MCF 10A (cell line): ENCODE results near the gene C14orf39. TPM values are rescaled to one million over a fixed set of nuclear protein-coding genes. Genes with fewer than 3 reads are reported as not detected.

Experiments used
- BruUV-seq: library from RNA; stranded (reverse); fragments of 400-500 nt; replicated peaks from 2 replicates; lab custom pipeline; 2021; lab: Mats Ljungman, UMichigan
- CTCF ChIA-PET: fragments of 300-600 bp; sonication (Branson Sonifier 250); formaldehyde crosslinking; extraction: SDS; loops from one replicate; lab custom pipeline; 2021; ENCODE audit warnings: antibody characterized with exemption, inconsistent platforms; lab: Yijun Ruan, JAX
- POLR2A ChIA-PET: fragments of 300-600, 350-650 bp; sonication (Branson Sonifier 250); formaldehyde crosslinking; extraction: SDS; loops from one replicate; lab custom pipeline; 2020; ENCODE audit warnings: antibody characterized with exemption, inconsistent platforms; lab: Yijun Ruan, JAX
- DNase-seq: peaks from one replicate; pipeline ENCODE4 v3.0.0-alpha.2; 2018; ENCODE audit not compliant: unreplicated experiment
- H3K27ac Mint-ChIP-seq: one replicate; pipeline ENCODE4 v1.8.0; 2022; ENCODE audit warnings: mild to moderate bottlenecking, low read depth, mixed read lengths; ENCODE audit not compliant: unreplicated experiment
- H3K27me3 Mint-ChIP-seq: one replicate; pipeline ENCODE4 v1.8.0; 2022; ENCODE audit warnings: mixed read lengths; ENCODE audit not compliant: insufficient read depth, unreplicated experiment
- H3K36me3 Mint-ChIP-seq: one replicate; pipeline ENCODE4 v1.8.0; 2022; ENCODE audit warnings: mild to moderate bottlenecking, moderate library complexity, mixed read lengths; ENCODE audit not compliant: insufficient read depth, unreplicated experiment
- H3K4me1 Mint-ChIP-seq: one replicate; pipeline ENCODE4 v1.8.0; 2022; ENCODE audit warnings: mixed read lengths; ENCODE audit not compliant: insufficient read depth, unreplicated experiment
- H3K4me3 Mint-ChIP-seq: one replicate; pipeline ENCODE4 v1.8.0; 2022; ENCODE audit warnings: mild to moderate bottlenecking, moderate library complexity, mixed read lengths; ENCODE audit not compliant: unreplicated experiment
- H3K9me3 Mint-ChIP-seq: one replicate; pipeline ENCODE4 v1.8.0; 2022; ENCODE audit warnings: mixed read lengths; ENCODE audit not compliant: unreplicated experiment
- CTCF ChIP-seq: fragments of 200-600 bp; IDR thresholded peaks from one replicate; pipeline ENCODE4 v1.8.0; 2022; ENCODE audit warnings: antibody characterized with exemption, mild to moderate bottlenecking; ENCODE audit not compliant: unreplicated experiment
- intact Hi-C: fragments of 100-400 bp; cut with micrococcal nuclease; formaldehyde crosslinking; loops from 2 replicates; pipeline ENCODE4 v1.14.1; 2022
- total RNA-seq: library from RNA; stranded (reverse); gene quantifications from 2 replicates; pipeline ENCODE4 v1.2.3, GENCODE V29; 2022

C14orf39 gene
- total RNA-seq, 1 experiment from 2014 or later = not detected

GRCh38 chr14:60506010-60506409 is 20.1 kb upstream of the C14orf39 start:
- no peaks in the 10 kb centered on the region for H3K36me3 Mint-ChIP-seq
- H3K4me3 Mint-ChIP-seq = no peak overlapping the region
- TF ChIP-seq CTCF = no peak
- ChIA-PET CTCF (interaction anchor here (0.6 to 1.4 kb wide), 4 partner anchors 8 to 321 kb away, joined by 3 to 5 read pairs (median 3); no protein-coding TSS in a partner anchor), POLR2A (interaction anchor here (0.7 to 1.2 kb wide), 2 partner anchors 13 to 30 kb away, joined by 3 read pairs; no protein-coding TSS in a partner anchor)
- no peak for DNase-seq
- intact Hi-C loops = no loop called here
- no peaks in the 10 kb centered on the region for H3K9me3 Mint-ChIP-seq
- no TSS peak for BruUV-seq
- H3K4me1 Mint-ChIP-seq = no peaks in the 10 kb centered on the region
- peaks cover 75% of the 10 kb centered on the region for H3K27me3 Mint-ChIP-seq
- no peak overlapping the region for H3K27ac Mint-ChIP-seq

- H3K27ac Mint-ChIP-seq = no peak overlapping the region
- BruUV-seq = no TSS peak
- intact Hi-C loops = no loop called here
- POLR2A ChIA-PET = interaction anchor here (0.6 to 0.7 kb wide), 2 partner anchors 30 to 1355 kb away, joined by 3 read pairs; no protein-coding TSS in a partner anchor
- no peaks in the 10 kb centered on the region for H3K9me3 Mint-ChIP-seq
- H3K27me3 Mint-ChIP-seq = peaks cover 81% of the 10 kb centered on the region
- TF ChIP-seq CTCF = no peak
- no peak for DNase-seq
- H3K36me3 Mint-ChIP-seq = no peaks in the 10 kb centered on the region
- no peaks in the 10 kb centered on the region for H3K4me1 Mint-ChIP-seq
- CTCF ChIA-PET = interaction anchor here (0.7 to 1.4 kb wide), 2 partner anchors 15 to 29 kb away, joined by 3 to 5 read pairs; no protein-coding TSS in a partner anchor
- no peak overlapping the region for H3K4me3 Mint-ChIP-seq
These were observed 19.6 kb upstream of the C14orf39 start for GRCh38 chr14:60505448-60505847.

DNA sequence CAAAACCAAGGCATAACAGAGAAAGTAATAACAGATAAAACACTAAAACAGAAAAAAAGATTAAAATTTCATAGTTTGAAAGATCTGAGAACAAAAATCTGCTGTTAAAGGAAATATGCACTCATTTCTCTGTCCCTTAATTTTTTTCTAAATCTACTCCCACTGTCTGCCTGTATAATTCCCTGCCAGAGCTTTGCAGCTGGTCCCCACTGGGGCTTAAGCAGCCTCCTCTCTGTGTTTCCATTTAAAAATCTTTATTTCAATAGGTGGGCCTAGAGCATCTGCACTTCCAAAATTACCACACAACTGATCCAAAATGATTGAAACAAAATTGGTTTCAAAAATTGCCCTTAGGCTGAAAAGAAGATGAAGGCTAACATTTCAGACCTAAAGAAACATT is 16.7 kb upstream of the C14orf39 start:
- H3K27me3 Mint-ChIP-seq = peaks cover 83% of the 10 kb centered on the region
- TF ChIP-seq CTCF = no peak
- no peak overlapping the region for H3K4me3 Mint-ChIP-seq
- ChIA-PET POLR2A (no interaction called here), CTCF (no interaction called here)
- no peak for DNase-seq
- no peaks in the 10 kb centered on the region for H3K4me1 Mint-ChIP-seq
- intact Hi-C loops = no loop called here
- H3K9me3 Mint-ChIP-seq = no peaks in the 10 kb centered on the region
- no peak overlapping the region for H3K27ac Mint-ChIP-seq
- no TSS peak for BruUV-seq
- no peaks in the 10 kb centered on the region for H3K36me3 Mint-ChIP-seq

- H3K9me3 Mint-ChIP-seq = no peaks in the 10 kb centered on the region
- peak; percentile 79 for DNase-seq
- H3K36me3 Mint-ChIP-seq = no peaks in the 10 kb centered on the region
- H3K4me3 Mint-ChIP-seq = no peak overlapping the region
- no peak overlapping the region for H3K27ac Mint-ChIP-seq
- intact Hi-C loops = no loop called here
- ChIA-PET CTCF (interaction anchor here (0.6 to 1.8 kb wide), 6 partner anchors 9 to 1431 kb away, joined by 3 to 5 read pairs (median 4); no protein-coding TSS in a partner anchor), POLR2A (interaction anchor here (0.6 to 0.7 kb wide), 2 partner anchors 8 to 23 kb away, joined by 3 to 4 read pairs; no protein-coding TSS in a partner anchor)
- no TSS peak for BruUV-seq
- TF ChIP-seq CTCF = no peak
- H3K27me3 Mint-ChIP-seq = peaks cover 52% of the 10 kb centered on the region
- no peaks in the 10 kb centered on the region for H3K4me1 Mint-ChIP-seq
These were observed 10.1 kb upstream of the C14orf39 start for GRCh38 chr14:60495946-60496345.
